Measurements from ENCODE around the gene BRIX1.

DNA sequence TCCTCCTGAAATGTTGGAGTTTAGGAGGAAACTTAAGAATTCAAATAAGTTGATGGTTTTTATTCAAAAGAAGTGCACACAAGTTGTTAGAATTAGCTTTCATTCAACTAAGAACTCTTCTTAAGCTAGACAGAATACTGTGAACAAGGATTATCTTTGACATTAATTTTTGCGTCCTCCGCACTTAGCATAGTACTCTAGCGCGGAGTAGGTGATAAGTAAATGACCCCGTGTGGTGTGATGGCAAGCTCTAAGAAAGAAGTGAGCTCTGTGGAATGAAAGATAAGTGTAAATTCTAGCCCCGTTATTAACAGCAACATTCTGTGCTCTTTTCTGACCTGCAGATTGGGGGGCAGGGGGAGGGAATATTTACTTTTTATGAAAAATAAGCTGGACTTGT, 1.0 kb downstream of the BRIX1 start:
- TF ChIP-seq CTCF (IDR thresholded peaks at IDR 0.05) (no peak), EP300 (IDR thresholded peaks at IDR 0.05) (no peak), POLR2AphosphoS5 (IDR thresholded peaks at IDR 0.05) (no peak)

All from suprapubic skin (tissue), 4 donors.